ENCODE data around the gene HAO1.

DNA sequence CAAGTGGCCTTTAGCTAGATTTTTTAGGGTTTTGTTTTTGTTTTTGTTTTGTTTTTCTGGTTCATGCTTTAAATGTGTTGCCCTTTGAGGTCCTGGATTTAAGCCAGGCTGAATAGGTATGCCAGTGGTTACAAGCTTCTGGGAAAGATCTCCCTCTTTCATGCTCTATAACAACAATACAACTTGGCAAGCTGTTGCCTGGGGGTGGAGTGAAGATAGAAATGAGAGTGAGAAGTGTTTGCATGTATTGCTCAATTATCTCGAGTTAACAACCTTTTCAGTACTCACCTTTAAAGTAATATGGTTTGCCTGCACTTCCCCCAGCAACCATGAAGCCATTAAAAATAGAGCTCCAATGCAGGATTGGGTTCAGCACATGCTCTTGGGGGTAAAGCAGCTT, 19.2 kb upstream of the HAO1 start:
- TF ChIP-seq, protein P1, sequence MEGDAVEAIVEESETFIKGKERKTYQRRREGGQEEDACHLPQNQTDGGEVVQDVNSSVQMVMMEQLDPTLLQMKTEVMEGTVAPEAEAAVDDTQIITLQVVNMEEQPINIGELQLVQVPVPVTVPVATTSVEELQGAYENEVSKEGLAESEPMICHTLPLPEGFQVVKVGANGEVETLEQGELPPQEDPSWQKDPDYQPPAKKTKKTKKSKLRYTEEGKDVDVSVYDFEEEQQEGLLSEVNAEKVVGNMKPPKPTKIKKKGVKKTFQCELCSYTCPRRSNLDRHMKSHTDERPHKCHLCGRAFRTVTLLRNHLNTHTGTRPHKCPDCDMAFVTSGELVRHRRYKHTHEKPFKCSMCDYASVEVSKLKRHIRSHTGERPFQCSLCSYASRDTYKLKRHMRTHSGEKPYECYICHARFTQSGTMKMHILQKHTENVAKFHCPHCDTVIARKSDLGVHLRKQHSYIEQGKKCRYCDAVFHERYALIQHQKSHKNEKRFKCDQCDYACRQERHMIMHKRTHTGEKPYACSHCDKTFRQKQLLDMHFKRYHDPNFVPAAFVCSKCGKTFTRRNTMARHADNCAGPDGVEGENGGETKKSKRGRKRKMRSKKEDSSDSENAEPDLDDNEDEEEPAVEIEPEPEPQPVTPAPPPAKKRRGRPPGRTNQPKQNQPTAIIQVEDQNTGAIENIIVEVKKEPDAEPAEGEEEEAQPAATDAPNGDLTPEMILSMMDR (conservative IDR thresholded peaks at IDR 0.05) = no peak
- TF ChIP-seq EZH2 (IDR thresholded peaks at IDR 0.05; ENCODE audit: low read depth) = no peak

All from PC-9 (cell line).